Skin of body (tissue), 2 donors: Measurements from ENCODE around the gene THSD8. TPM values are rescaled to one million over a fixed set of nuclear protein-coding genes. Genes with fewer than 3 reads are reported as not detected.

Source experiments
- DNase-seq: peaks from one replicate; lab custom pipeline; 2025; lab: John Stamatoyannopoulos, UW
- total RNA-seq: library from RNA; depleted of rRNA; stranded (reverse); fragments of >200 nt; gene quantifications from one replicate; pipeline ENCODE4 v1.2.3, GENCODE V29; 2014

Gene THSD8
- 0.39 TPM for total RNA-seq

DNA sequence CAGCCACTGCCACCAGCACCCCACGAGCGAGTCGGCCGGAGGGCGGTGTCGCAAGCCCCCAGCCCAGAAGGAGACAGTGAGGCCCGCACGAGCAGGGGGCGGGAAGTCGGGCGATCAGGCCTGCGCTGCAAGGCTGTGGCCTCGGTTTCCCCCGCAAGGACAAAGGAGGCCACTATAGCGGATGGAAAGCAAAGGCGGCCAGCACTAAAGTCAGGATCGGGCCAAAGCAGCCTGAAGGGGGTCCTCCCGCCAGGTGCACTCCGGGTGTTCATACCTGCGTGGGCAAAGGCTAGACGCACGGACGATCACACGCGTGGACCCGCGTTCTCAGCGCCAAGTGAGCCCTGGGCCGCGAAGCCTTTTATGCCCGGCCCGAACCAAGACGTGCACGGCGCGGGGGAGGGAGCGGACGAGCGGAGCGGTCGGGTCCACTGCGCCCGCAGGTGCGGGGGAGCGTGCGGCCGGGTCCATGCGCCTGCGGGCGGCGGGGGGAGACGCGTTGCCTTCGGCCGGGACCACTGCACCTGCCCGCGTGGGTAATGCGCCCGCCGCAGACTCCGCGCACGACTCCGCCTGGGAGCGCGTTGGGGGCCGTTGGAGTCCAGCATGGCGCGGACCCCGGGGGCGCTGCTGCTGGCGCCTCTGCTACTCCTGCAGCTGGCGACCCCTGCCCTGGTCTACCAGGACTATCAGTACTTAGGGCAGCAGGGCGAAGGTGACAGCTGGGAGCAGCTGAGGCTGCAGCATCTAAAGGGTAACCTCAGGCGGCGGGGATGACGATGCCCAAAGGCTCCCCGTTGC, at the start of gene THSD8, which contains the start of gene PRDX2:
THSD8 (plus strand) TSS at position 604 of the 801 bp plus-strand sequence; CDS start at position 607, 3 bp downstream.
PRDX2 (minus strand) TSS at position 335 of the 801 bp plus-strand sequence. CDS start 539 bp downstream, outside the sequence.
- DNase-seq: no peak

DNA sequence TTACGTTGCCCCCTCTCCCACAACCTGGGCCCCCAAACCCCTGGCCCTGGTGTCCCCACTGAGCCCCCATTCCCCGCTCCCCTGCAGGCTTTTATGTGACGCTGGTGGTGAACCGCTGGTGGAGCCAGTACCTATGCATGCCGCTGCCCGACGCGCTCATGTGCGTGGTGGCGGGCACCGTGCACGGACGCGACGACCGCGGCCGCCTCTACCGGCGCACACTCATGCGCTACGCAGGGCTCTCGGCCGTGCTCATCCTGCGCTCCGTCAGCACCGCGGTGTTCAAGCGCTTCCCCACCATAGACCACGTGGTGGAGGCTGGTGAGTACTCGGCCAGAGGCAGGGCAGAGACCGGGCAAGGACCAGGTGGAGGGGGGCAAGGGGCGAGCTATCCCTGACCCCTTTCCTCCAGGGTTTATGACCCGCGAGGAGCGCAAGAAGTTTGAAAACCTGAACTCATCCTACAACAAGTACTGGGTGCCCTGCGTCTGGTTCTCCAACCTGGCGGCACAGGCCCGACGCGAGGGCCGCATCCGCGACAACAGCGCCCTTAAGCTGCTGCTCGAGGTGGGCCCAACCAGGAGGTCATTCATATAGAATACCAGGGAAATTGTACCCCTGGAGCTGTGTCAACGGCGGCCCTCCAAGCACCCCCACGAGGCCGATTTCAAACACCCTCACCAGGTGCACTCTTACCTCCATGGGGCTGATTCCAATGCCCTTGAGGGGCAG, 47.2 kb upstream of the THSD8 start:
- DNase-seq: no peak

DNA sequence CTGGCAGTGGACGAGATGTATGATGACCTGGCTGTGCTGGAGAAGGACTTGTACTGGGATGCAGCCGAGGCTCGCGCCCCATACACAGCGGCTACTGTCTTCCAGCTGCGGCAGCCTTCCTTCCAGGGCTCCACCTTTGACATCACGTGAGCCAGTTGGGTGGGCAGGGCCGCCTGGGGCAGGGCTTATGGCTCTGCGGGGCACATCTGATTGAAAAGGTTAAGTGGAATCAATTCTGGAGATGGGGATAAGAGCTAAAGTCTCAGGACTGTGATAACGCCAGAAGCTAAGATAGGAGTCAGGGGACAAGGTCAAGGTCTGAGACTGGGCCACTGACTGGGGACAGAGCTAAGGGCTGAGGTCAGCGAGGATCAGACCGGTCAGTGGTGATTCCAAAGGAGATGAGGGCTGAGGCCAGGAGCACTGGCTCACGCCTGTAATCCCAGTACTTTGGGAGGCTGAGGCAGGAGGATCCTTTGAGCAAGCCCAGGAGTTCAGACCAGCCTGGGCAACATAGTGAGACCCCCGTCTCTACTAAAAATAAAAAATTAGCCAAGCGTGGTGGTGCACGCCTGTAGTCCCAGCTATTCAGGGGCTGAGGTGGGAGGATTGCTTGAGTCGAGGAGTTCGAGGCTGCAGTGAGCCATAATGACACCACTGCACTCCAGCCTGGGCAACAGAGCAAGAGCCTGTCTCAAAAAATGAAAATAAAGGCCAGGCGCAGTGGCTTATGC, 45.6 kb upstream of the THSD8 start:
- no peak for DNase-seq

DNA sequence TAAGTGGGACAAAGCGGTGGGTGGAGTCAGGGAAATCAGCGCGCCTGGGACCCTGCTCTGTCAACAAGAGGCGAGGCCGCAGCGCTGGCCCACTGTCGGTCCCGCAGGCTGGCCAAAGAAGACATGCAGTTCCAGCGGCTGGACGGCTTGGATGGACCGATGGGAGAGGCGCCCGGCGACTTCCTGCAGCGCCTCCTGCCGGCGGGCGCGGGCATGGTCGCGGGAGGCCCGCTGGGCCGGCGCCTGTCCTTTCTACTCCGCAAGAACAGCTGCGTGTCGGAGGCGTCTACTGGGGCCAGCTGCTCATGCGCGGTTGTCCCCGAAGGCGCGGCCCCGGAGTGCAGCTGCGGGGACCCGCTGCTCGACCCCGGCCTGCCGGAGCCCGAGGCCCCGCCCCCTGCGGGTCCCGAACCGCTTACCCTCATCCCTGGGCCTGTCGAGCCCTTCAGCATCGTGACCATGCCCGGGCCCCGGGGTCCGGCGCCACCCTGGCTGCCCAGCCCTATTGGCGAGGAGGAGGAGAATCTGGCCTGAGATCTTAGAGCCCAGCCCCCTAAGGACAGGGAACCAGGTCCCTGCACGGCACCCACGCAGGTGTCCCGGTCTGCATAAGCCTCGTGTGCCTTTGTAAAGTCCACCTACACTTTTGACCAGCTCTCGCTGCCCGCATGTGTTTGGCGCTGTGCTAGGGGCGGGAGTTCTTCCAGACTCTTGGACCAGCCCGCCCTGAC, 44.2 kb upstream of the THSD8 start:
- DNase-seq: peak; percentile 31

DNA sequence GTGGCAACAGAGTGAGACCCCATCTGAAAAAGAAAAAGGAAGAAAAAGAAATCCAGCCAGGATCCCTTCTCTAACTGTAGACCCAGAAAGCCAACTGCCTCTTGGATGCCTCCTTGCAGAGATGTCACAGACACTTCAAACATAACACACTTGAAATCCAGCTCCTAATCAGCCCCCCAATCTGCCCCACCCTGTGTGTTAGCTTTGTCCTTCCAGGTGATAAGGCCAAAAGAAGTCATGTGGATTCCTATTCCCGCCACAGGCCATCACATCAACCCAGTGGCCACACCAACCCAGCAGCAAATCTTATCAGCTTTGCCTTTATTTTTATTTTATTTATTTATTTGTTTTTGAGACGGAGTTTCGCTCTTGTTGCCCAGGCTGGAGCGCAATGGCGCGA, 42.2 kb upstream of the THSD8 start:
- no peak for DNase-seq

DNA sequence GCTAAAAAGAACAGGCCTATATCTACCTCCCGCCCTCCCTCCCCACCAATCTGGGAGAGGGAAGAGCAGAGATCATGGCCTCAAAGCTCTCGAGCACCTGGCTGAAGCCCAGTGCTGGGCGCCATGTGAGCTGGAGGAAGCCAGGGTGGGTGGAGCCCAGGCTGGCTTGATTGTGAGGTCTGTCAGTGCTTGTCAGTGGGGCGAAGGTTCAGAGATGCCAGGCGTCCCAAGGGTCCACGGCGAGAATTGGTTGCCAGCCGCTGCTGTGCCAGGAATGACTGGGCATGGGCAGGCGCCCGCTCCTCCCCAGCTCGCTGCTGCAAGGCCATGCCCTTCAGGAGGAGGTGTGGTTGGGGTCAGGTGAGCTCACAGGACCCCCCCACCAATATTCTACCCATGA, 38.8 kb upstream of the THSD8 start:
- no peak for DNase-seq

DNA sequence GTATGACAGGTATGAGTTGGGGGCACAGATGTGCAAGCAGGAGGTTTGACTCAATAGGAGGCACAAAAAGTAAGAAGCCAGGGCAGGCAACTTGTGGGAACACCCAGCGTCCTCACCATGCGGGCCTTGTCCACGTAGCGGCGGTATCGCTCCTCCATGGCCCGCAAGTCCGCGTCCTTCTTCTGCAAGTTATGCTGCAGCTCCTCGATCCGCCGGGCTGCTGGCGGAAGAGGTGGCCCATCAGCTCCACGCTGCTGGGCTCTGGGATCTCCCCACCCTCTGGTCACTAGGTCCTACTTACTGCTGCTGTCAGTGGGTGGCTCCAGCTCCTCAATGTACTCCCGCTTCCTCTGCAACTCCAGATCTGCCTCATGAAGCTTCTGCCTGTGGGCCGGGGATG, 37.2 kb upstream of the THSD8 start:
- DNase-seq: no peak

DNA sequence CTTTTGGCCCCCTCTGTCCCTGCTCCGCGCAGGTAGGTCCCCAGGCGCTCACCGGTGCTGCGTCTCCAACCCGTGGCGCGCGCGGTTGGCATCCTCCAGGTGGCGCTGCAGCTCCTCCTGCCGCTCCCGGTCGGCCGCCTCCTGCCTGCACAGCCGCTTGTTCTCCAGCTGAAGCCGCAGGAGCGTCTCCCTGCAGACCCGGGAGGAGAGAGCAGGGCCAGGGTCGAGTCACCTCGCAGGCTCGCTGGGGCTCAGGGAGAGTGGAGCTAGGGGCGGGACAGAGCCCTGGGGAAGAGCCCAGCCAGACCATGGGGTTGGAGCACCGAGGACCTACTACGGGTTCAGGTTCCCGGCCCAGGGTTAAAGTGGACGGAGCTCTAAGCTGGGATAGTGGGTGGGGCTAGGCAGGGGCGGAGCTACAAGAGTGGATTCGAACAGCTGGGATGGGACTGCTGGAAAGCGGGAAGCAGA, 35.8 kb upstream of the THSD8 start:
- peak; percentile 70 for DNase-seq

DNA sequence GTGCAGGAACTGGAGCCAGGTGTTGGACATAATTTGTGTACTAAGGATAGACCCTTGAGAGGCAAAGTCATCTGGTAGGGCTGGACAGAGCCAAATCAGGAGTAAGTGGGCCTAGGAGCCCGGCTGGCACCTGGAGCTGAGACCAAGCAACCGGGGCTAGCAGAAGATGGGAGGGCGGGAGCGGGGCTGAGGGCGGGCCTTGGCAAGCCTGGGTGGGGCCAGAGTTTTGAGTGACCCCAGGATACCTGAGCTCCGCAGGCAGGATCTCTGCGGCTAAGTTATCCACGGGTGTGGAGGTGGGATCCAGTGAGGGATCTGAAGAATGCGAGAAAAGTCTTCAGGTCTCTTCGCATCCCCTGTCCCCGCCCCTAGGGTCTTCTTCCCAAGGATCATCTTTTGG, 34.7 kb upstream of the THSD8 start:
- DNase-seq: no peak

DNA sequence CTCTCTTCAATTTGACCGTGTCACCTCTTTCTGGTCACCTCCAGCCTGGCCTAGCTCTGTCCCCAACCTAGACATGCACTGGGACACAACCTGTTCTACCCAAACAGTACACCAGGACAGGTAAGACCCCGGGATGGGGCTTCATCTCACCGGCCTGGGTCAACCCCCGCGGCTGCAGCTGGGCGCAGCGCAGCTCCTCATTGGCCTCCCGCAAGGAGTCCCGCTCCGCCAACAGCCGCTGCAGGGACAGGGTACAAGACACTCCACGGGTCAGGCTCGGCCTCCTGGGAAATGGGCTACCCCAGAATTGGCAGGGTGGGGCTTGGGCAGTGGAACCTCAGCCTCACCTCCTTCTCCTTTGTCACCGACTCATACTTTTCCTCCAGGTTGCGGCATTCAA, 34.2 kb upstream of the THSD8 start:
- DNase-seq: no peak

DNA sequence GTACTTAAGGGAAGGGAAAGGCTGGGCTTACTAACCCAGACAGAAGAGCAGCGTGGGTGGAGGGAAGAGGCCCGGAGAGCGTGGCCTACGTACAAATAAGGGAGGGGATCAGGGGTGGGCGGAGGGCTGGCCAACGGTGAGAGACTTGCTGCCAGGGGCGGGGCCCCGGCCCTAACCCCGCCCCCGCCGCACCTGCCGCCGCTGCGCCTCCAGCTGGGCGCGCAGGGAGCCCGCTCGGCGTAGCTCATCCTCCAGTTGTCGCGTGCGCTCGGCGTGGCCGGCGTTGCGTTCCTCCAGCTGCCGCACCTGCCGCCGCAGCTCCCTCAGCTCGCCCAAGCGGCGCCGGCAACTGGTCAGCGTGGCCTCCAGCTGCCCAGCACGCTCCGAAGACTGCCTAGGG, 32.2 kb upstream of the THSD8 start:
- DNase-seq: no peak

DNA sequence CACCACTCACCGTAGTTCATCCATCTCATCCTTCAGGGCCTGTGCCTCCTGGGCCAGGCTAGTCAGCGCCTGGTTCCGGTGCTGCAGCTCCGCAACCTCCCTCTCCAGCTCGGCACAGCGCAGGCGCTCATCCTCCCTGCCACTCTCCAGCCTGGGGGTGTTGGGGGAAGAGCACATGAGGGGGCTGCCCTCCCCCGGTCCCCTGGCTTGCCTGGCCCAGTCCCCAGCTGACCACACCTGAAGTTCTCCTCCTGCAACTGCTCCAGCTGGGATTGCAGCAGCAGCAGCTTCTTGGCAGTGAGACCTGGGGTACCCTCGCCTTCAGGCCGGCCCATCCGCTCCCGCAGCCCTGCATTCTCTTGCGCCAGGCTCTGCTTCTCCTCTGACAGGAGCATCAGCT, 30.9 kb upstream of the THSD8 start:
- DNase-seq: no peak

DNA sequence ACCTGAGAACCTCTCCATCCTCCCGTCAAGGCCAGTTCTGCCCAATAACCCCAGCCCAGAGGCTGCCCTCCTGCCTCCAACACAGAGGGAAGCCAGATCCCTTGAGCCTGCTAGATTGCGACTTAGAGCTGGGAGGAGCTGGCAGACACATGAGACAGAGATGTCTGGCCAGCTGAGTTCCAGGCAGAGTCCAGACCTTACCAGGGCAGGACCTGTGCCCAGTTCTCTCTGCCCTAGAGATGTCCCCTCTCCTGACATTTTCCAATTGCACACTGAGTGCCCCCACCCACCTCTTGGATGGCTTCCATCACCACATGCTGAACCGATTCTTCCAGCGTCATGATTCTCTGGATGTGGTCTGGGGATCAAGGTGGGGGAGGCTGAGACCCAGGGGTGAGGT, 29.5 kb upstream of the THSD8 start:
- DNase-seq: no peak

DNA sequence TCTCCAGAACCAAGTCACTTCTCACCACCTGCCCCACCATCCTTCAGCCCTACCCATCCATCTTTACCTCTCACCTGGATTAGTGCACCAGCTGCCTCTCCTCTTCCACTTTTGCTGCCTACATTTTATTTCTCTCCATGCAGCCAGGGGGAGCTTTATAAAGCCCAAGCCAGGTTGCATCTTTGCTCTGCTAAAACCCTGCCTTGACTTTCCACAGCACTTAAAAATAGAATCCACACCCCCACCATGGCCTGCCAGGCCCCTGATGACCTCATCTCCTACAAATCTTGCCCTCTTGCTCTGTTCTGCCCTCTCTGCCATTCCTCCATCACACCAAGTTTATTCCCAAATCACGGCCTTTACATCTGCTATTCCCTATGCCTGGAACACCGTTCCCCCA, 28.3 kb upstream of the THSD8 start:
- no peak for DNase-seq

DNA sequence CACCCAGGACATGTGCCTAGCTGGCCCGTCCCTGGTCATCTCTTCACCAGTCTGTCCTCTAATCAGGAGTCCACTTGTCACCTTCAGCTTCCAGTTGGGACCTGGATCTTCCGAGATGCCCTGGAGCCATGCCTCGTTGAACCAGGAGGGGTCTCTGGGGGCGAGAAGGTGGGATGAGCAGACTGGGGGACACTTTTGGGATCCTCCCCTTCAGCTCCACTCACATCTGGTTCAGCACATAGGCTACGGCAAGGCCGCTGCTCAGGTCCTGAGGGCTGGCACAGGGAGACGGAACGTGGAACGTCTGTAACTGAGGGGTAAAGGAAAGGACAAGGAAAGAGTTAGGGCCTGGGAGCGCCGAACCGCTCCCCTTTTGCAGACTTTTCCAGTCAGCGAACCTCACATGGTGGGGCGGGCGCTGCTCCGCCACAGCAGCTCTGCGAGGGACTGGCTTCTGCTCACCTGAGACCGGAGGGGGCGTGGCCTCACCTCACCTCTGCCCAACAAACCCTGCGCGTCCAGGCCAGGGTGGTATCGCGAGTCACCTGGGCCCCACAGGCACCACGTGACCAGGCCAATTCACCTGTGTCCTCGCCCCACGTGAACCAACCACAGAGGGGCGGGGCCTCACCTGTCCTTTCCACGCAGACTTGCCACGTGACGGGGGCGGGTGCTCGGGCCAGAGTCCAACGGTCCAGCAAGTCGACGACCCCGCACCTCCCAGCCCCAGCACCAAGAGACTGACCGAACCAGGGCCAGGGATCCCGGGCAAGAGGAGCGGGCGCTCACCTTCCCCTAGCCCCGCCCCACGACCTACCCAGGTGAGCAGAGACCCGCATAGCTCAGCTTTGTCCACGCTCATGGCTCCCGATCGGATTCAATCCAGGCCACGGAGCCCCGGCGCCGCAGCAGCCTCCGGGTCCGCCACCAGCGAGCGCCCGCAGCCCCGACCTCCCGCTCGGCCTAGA, 27.0 kb upstream of the THSD8 start, which contains the start of gene HOOK2:
HOOK2 (minus strand) TSS at position 965 of the 968 bp plus-strand sequence; CDS start at position 862, 103 bp downstream.
- no peak for DNase-seq

DNA sequence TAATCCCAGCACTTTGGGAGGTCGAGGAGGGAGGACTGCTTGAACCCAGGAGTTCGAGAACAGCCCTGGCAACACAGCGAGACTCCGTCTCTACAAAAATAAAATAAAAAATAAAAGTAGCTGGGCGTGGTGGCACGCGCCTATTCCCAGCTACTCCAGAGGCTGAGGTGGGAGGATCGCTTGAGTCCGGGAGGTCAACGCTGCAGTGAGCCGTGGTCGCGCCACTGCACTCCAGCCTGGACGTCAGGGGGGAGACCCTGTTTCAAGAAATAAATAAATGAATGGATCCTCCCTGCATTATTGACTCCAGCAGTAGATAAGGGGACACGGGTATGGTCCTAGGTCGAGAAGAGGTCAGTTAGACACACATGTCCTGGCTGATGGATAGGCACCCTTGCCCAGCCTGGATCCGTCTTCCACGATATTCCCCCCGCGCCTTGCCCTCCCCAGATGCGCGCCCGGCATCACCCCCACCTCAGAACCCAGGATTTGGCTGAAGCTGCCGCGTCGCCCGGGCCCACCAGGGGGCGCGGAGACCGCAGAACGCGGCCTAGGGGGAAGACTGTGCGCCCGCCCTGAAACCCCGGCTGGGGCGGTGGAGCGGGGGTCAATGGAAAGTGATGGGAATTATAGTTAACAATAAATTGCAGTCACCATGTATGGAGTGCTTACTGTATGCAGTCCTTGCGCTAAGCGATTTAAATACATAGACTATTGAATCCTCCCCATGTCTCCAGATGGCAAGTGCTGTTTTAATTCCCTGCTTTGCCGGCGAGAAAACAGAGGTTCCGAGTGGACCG, 24.5 kb upstream of the THSD8 start:
- DNase-seq: peak; percentile 68

DNA sequence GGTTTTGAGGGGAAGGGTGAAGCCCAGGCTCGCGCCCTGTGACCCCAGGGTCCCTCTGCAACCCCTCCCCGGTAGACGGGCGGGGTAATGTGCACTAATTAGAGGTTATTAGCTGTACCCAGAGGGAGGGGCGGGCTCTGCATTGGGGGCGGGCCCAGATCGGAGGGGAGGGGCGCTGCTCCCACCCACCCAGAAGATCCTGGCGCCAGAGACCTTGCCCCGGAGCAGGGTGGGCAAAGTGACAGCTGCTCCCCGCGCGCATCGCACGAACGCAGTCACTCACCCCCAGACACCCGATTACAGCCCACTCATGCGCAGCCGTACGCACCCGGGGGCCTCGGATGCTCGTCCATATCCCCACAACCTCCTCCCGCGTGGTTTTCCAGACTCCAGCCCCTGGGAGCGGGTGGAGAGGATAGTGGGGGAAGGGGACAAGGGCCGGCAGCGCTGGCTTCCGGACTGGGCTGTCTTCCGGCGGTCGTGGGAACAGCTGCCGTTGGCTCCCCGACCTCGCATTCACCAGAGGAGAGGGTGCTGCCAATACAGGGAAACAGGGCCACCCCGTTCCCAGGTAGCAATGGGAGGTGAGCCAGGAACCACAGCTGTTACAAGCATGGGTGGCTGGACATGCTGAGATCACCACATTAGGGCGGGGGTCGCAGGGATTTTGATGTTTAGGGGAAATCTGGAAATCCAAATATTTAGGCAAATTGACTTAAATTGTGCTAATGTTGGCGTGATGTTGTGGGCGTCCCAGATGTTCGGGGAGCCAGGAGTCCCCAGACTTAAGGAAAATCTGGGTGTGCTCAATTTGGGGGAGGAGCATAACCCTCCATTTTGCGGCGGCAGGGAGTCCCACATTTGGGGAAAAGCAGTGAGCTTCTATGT, 23.6 kb upstream of the THSD8 start:
- DNase-seq: peak; percentile 77

DNA sequence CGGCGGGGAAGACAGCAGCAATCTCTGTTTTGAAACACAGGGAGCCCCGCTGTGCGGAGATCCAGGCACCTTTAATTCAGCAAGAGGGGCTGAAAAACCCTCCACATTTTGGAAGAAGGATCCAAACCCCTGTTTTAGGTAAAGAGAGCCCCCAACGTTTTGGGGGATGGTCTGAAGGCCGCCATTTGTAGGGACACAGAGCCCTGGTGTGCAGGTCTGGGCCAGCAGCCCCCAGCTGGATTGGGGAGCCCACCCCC, 23.0 kb upstream of the THSD8 start:
- DNase-seq: no peak
